Stimulated activated CD4-positive, alpha-beta T cell treated with anti-CD3 and anti-CD28 coated beads, Interleukin-12 subunit alpha, Interleukin-12 subunit beta, amount 100 ng/mL, for 4 hours (primary cell): ENCODE data around the gene ST8SIA2.
"Not testable (repeated sequence)": the region's sequence is repeated elsewhere in the genome, so short reads cannot be mapped to it uniquely, and the experiment has no call there.

Source experiments
- DNase-seq: peaks from one replicate; pipeline ENCODE4 v3.0.0-alpha.2; 2020

ST8SIA2 gene

GRCh38 chr15:92444631-92445030 is 51.0 kb downstream of the ST8SIA2 start:
- DNase-seq: no peak

GRCh38 chr15:92448370-92448769 is 54.7 kb downstream of the ST8SIA2 start:
- no peak for DNase-seq

GRCh38 chr15:92449476-92449875 is 55.8 kb downstream of the ST8SIA2 start:
- no peak for DNase-seq

GRCh38 chr15:92451225-92451825 is 57.6 kb downstream of the ST8SIA2 start:
- DNase-seq: no peak

- DNase-seq: no peak
Measured at GRCh38 chr15:92452143-92452542, 58.5 kb downstream of the ST8SIA2 start.

GRCh38 chr15:92453607-92454006 is 59.9 kb downstream of the ST8SIA2 start:
- no peak for DNase-seq

- no peak for DNase-seq
Measured at GRCh38 chr15:92454555-92455105, 60.9 kb downstream of the ST8SIA2 start.

GRCh38 chr15:92455271-92455670 is 61.6 kb downstream of the ST8SIA2 start:
- DNase-seq: no peak

GRCh38 chr15:92457471-92458041 is 63.9 kb downstream of the ST8SIA2 start:
- DNase-seq: no peak

GRCh38 chr15:92460023-92460422 is 66.3 kb downstream of the ST8SIA2 start:
- no peak for DNase-seq

- DNase-seq: no peak
Measured at GRCh38 chr15:92462424-92463125, 68.9 kb downstream of the ST8SIA2 start.

- no peak for DNase-seq
Measured at GRCh38 chr15:92463352-92463751, 69.7 kb downstream of the ST8SIA2 start.

GRCh38 chr15:92463826-92464225 is 70.1 kb downstream of the ST8SIA2 start:
- DNase-seq: no peak

GRCh38 chr15:92466834-92467233 is 73.2 kb downstream of the ST8SIA2 start:
- no peak for DNase-seq

GRCh38 chr15:92467245-92467644 is 73.6 kb downstream of the ST8SIA2 start:
- DNase-seq: no peak

- DNase-seq: no peak
Measured at GRCh38 chr15:92468991-92469390, 75.3 kb downstream of the ST8SIA2 start.

GRCh38 chr15:92471288-92471687 is 77.6 kb downstream of the ST8SIA2 start:
- no peak for DNase-seq

- no peak for DNase-seq
Measured at GRCh38 chr15:92473756-92474155, 80.1 kb downstream of the ST8SIA2 start.

- DNase-seq: not testable (repeated sequence)
Measured at GRCh38 chr15:92479730-92480129, 86.0 kb downstream of the ST8SIA2 start.

- no peak for DNase-seq
Measured at GRCh38 chr15:92480361-92480760, 86.7 kb downstream of the ST8SIA2 start.

GRCh38 chr15:92485441-92485840 is 91.8 kb downstream of the ST8SIA2 start:
- no peak for DNase-seq

GRCh38 chr15:92492551-92493115 is 99.0 kb downstream of the ST8SIA2 start:
- DNase-seq: no peak

- no peak for DNase-seq
Measured at GRCh38 chr15:92494806-92495336, 101.2 kb downstream of the ST8SIA2 start.

GRCh38 chr15:92495446-92495845 is 101.8 kb downstream of the ST8SIA2 start:
- DNase-seq: no peak
